Liver (tissue), 9 donors: Measurements from ENCODE around the gene NPEPPS. TPM values are rescaled to one million over a fixed set of nuclear protein-coding genes. Genes with fewer than 3 reads are reported as not detected.
A peak's percentile ranks its signal among the peaks of the same experiment; 100 is the strongest.

Experiments
- DNase-seq: peaks from one replicate; pipeline ENCODE4 v3.0.0-alpha.2; 2017; ENCODE audit warnings: low spot score
- H3K27ac ChIP-seq, 2 donors: one replicate each; pipeline ENCODE4 v1.7.0; 2013; ENCODE audit warnings: inconsistent platforms in 2 of 2, low read length in 2 of 2, control low read depth in 1 of 2, low read depth in 1 of 2, mild to moderate bottlenecking in 1 of 2
- H3K27me3 ChIP-seq, 4 donors: one replicate each; pipeline versions ENCODE4 v1.6.1 to v1.7.0; 2013; ENCODE audit warnings: low read length in 3 of 4, inconsistent platforms in 1 of 4, mild to moderate bottlenecking in 1 of 4, moderate library complexity in 1 of 4; ENCODE audit not compliant: control insufficient read depth in 4 of 4, insufficient read depth in 4 of 4
- H3K36me3 ChIP-seq, 4 donors: one replicate each; pipeline versions ENCODE4 v1.6.1 to v1.7.0; 2013; ENCODE audit warnings: low read length in 3 of 4, mild to moderate bottlenecking in 3 of 4, low read depth in 1 of 4, moderate library complexity in 1 of 4; ENCODE audit not compliant: control insufficient read depth in 4 of 4, insufficient read depth in 3 of 4
- H3K4me1 ChIP-seq, 4 donors: one replicate each; pipeline versions ENCODE4 v1.6.1 to v1.7.0; 2013; ENCODE audit warnings: low read length in 3 of 4, mild to moderate bottlenecking in 3 of 4, moderate library complexity in 1 of 4; ENCODE audit not compliant: control insufficient read depth in 4 of 4, insufficient read depth in 4 of 4
- H3K4me3 ChIP-seq, 3 donors: one replicate each; pipeline versions ENCODE4 v1.6.1 to v1.7.0; 2013; ENCODE audit warnings: low read length in 3 of 3, control low read depth in 1 of 3, low read depth in 1 of 3, mild to moderate bottlenecking in 1 of 3
- H3K9ac ChIP-seq, 2 donors: one replicate each; pipeline ENCODE4 v1.7.0; 2013; ENCODE audit warnings: low read length in 2 of 2, mild to moderate bottlenecking in 2 of 2, moderate library complexity in 2 of 2, control low read depth in 1 of 2, low read depth in 1 of 2
- H3K9me3 ChIP-seq, 4 donors: one replicate each; pipeline versions ENCODE4 v1.6.1 to v1.7.0; 2013; ENCODE audit warnings: low read length in 3 of 4; ENCODE audit not compliant: control insufficient read depth in 4 of 4
- CTCF ChIP-seq: fragments of 150-350 bp; IDR thresholded peaks from 2 replicates; pipeline ENCODE4 v1.5.1; 2017; ENCODE audit warnings: improper control_type of control experiment, low read depth, low read length; ENCODE audit not compliant: missing input control
- EGR1 ChIP-seq, 2 donors: IDR thresholded peaks; 2 replicates each; pipeline ENCODE4 v1.6.1; 2016 to 2018; ENCODE audit warnings: antibody characterized with exemption in 2 of 2, low read depth in 2 of 2
- FOXA1 ChIP-seq: IDR thresholded peaks from 2 replicates; pipeline ENCODE4 v1.6.1; 2016; ENCODE audit warnings: antibody characterized with exemption
- FOXA2 ChIP-seq: IDR thresholded peaks from 2 replicates; pipeline ENCODE4 v1.6.1; 2016; ENCODE audit warnings: antibody characterized with exemption
- HNF4A ChIP-seq, 2 donors: conservative IDR thresholded peaks; 2 replicates each; pipeline ENCODE4 v1.6.1; 2016; ENCODE audit warnings: antibody characterized with exemption in 2 of 2, mild to moderate bottlenecking in 2 of 2
- JUND ChIP-seq, 2 donors: IDR thresholded peaks; 2 replicates each; pipeline ENCODE4 v1.6.1; 2016; ENCODE audit warnings: antibody characterized with exemption in 2 of 2
- NR2F2 ChIP-seq: IDR thresholded peaks from 2 replicates; pipeline ENCODE4 v1.6.1; 2016; ENCODE audit warnings: antibody characterized with exemption
- RAD21 ChIP-seq, 2 donors: IDR thresholded peaks; 2 replicates each; pipeline ENCODE4 v1.6.1; 2016; ENCODE audit warnings: antibody characterized with exemption in 2 of 2, mild to moderate bottlenecking in 2 of 2
- REST ChIP-seq: IDR thresholded peaks from 2 replicates; pipeline ENCODE4 v1.6.1; 2016; ENCODE audit warnings: antibody characterized with exemption, mild to moderate bottlenecking
- SP1 ChIP-seq: IDR thresholded peaks from 2 replicates; pipeline ENCODE4 v1.6.1; 2018; ENCODE audit warnings: antibody characterized with exemption, mild to moderate bottlenecking
- TAF1 ChIP-seq: conservative IDR thresholded peaks from 2 replicates; pipeline ENCODE4 v1.6.1; 2016; ENCODE audit warnings: antibody characterized with exemption, mild to moderate bottlenecking
- ZBTB33 ChIP-seq: IDR thresholded peaks from 2 replicates; pipeline ENCODE4 v1.6.1; 2016; ENCODE audit warnings: antibody characterized with exemption
- WGBS: extraction: QIAGEN DNeasy Blood & Tissue Kit; methylation state at CpG from one replicate; pipeline ENCODE4 v1.1.7; 2013; 5-methylcytosine and 5-hydroxymethylcytosine counted together
- polyA plus RNA-seq, 2 donors: library from polyadenylated mRNA; stranded (reverse) in 1 of 2; unstranded in 1 of 2; fragments of 200-250 nt in 1 of 2; fragments of >200 nt in 1 of 2; fragmentation: Nextera tagmentation in 1 of 2; extraction: Ambion mirVana in 1 of 2; gene quantifications; one replicate each; pipeline versions ENCODE4 v1.2.1 to v1.2.3, GENCODE V29; 2013 to 2015
- total RNA-seq, 2 donors: library from RNA; depleted of rRNA; stranded (reverse); fragments of >200 nt; gene quantifications; one replicate each; pipeline ENCODE4 v1.2.3, GENCODE V29; 2014
- TF ChIP-seq, protein P1 (sequence below): IDR thresholded peaks from 2 replicates; pipeline ENCODE4 v1.6.1; 2016; ENCODE audit warnings: antibody characterized with exemption
- TF ChIP-seq, protein P2 (sequence below): IDR thresholded peaks from 2 replicates; pipeline ENCODE4 v1.6.1; 2016; ENCODE audit warnings: antibody characterized with exemption
- donor health status: healthy.
- donor health status: healthy.
- donor health status: healthy.
- donor health status: healthy.
- donor health status: healthy.

The NPEPPS gene
- total and polyA plus RNA-seq, 4 donors: 12.0 to 61.9 (median 46.4) TPM

- no peak overlapping the region for H3K27ac ChIP-seq
Measured at GRCh38 chr17:47663912-47664623, 133.2 kb downstream of the NPEPPS start.

DNA sequence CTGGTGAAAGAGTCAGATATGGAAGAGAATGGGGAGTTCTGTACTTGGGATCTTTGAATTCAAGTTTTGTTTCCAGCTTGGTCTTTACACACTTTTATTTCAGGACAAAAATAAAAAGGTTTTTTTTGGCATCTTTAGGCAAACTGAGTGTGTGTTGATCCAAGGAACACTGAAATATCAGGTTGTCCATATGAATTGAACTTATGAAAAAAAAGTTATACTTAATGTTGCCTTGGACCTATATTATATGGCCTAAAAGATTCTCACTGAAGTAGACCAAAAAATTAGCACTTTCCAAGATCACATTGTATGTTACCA is 133.7 kb downstream of the NPEPPS start:
- peaks cover 0 to 4% (median under 1%) of the 10 kb centered on the region in 4 donors for H3K4me1 ChIP-seq
- TF ChIP-seq SP1 (no peak), FOXA2 (no peak), FOXA1 (no peak), TAF1 (no peak), ZBTB33 (no peak), RAD21 (IDR thresholded peaks at IDR 0.05) (no peak), EGR1 (IDR thresholded peaks at IDR 0.05; ENCODE audit: low read depth in 2 of 2) (no peak)
- no peak overlapping the region for H3K27ac ChIP-seq
- H3K27me3 ChIP-seq: no peaks in the 10 kb centered on the region
- no peak for DNase-seq
- no peak overlapping the region for H3K4me3 ChIP-seq
- peaks cover 19 to 82% (median 63%) of the 10 kb centered on the region in 4 donors for H3K36me3 ChIP-seq
- H3K9ac ChIP-seq: no peak overlapping the region
- no peaks in the 10 kb centered on the region for H3K9me3 ChIP-seq

More at GRCh38 chr17:47663912-47664623, 133.2 kb downstream of the NPEPPS start:
- 47% methylated on average over 6 of the region's 6 CpGs for WGBS
- Histone ChIP-seq H3K9me3 (no peaks in the 10 kb centered on the region), H3K27me3 (no peaks in the 10 kb centered on the region), H3K36me3 (peaks cover 21 to 79% (median 60%) of the 10 kb centered on the region in 4 donors), H3K4me1 (peaks cover 0 to 4% (median 2%) of the 10 kb centered on the region in 4 donors), H3K9ac (no peak overlapping the region), H3K4me3 (no peak overlapping the region)
- TF ChIP-seq JUND (IDR thresholded peaks at IDR 0.05) (no peak), CTCF (peak; percentile 67), RAD21 (IDR thresholded peaks at IDR 0.05) (peak; percentile 75 to 82)
- DNase-seq: peak; percentile 44

GRCh38 chr17:47665655-47666054 is 134.7 kb downstream of the NPEPPS start:
- no peaks in the 10 kb centered on the region for H3K4me1 ChIP-seq
- H3K9ac ChIP-seq: no peak overlapping the region
- no peak overlapping the region for H3K4me3 ChIP-seq
- WGBS: 37% methylated on average over 3 of the region's 3 CpGs
- no peaks in the 10 kb centered on the region for H3K9me3 ChIP-seq
- no peak for DNase-seq
- H3K27ac ChIP-seq: no peak overlapping the region
- H3K36me3 ChIP-seq: peaks cover 22 to 87% (median 70%) of the 10 kb centered on the region in 4 donors
- no peaks in the 10 kb centered on the region for H3K27me3 ChIP-seq
- TF ChIP-seq REST (no peak), NR2F2 (no peak), HNF4A (conservative IDR thresholded peaks at IDR 0.05) (no peak), RAD21 (IDR thresholded peaks at IDR 0.05) (no peak), JUND (IDR thresholded peaks at IDR 0.05) (no peak), FOXA1 (no peak), TAF1 (no peak), EGR1 (IDR thresholded peaks at IDR 0.05; ENCODE audit: low read depth in 2 of 2) (no peak), ZBTB33 (no peak), FOXA2 (no peak)
- TF ChIP-seq, protein P1, sequence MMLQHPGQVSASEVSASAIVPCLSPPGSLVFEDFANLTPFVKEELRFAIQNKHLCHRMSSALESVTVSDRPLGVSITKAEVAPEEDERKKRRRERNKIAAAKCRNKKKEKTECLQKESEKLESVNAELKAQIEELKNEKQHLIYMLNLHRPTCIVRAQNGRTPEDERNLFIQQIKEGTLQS: no peak
- TF ChIP-seq, protein P2, sequence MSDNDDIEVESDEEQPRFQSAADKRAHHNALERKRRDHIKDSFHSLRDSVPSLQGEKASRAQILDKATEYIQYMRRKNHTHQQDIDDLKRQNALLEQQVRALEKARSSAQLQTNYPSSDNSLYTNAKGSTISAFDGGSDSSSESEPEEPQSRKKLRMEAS: no peak
